BLaER1 treated with 17β-estradiol and CSF1 and Interleukin-3, amounts not matched to agents 10 nM and 100 nM (cell line): ENCODE data around the gene INPP5B.

Source experiments
- H3K27ac ChIP-seq, 11 experiments: shearing (Covaris generic); formaldehyde crosslinking; 2 replicates each; pipeline ENCODE4 v1.8.1; 2022
- H3K27me3 ChIP-seq, 11 experiments: shearing (Covaris generic); formaldehyde crosslinking; 2 replicates each; pipeline ENCODE4 v1.8.1; 2022
- H3K36me3 ChIP-seq, 11 experiments: shearing (Covaris generic); formaldehyde crosslinking; 2 replicates each; pipeline ENCODE4 v1.8.1; 2022
- H3K4me1 ChIP-seq, 10 experiments: shearing (Covaris generic); formaldehyde crosslinking; 2 replicates each; pipeline ENCODE4 v1.8.1; 2022
- H3K4me2 ChIP-seq, 11 experiments: shearing (Covaris generic); formaldehyde crosslinking; 2 replicates each; pipeline ENCODE4 v1.8.1; 2022
- H3K4me3 ChIP-seq, 10 experiments: shearing (Covaris generic); formaldehyde crosslinking; 2 replicates each; pipeline ENCODE4 v1.8.1; 2022
- H3K9ac ChIP-seq, 11 experiments: shearing (Covaris generic); formaldehyde crosslinking; 2 replicates each; pipeline ENCODE4 v1.8.1; 2022
- H3K9me3 ChIP-seq, 11 experiments: shearing (Covaris generic); formaldehyde crosslinking; replicated peaks in 1 of 11; 2 replicates each; pipeline ENCODE4 v1.8.1; 2022
- H4K20me1 ChIP-seq, 11 experiments: shearing (Covaris generic); formaldehyde crosslinking; 2 replicates each; pipeline ENCODE4 v1.8.1; 2022
- Cebpa-rat ChIP-seq, 11 experiments: shearing (Covaris generic); IDR thresholded peaks; 2 replicates each; pipeline ENCODE4 v1.8.1; 2022

The INPP5B gene

GRCh38 chr1:37872692-37873091, 74.2 kb downstream of the INPP5B start:
- Histone ChIP-seq H4K20me1 (no peaks in the 10 kb centered on the region; a peak in 1 of 22 replicates), H3K36me3 (peaks cover 87 to 100% (median 96%) of the 10 kb centered on the region in 11 experiments), H3K4me1 (peaks cover 0 to 7% (median 0%) of the 10 kb centered on the region in 10 experiments; a peak in 2 of 20 replicates), H3K9me3 (no peaks in the 10 kb centered on the region), H3K4me3 (no peak overlapping the region), H3K27ac (no peak overlapping the region), H3K9ac (no peak overlapping the region), H3K27me3 (no peaks in the 10 kb centered on the region), H3K4me2 (no peak overlapping the region)
- no peak for TF ChIP-seq Cebpa-rat (IDR thresholded peaks at IDR 0.05)

GRCh38 chr1:37868466-37868865, 78.4 kb downstream of the INPP5B start:
- Histone ChIP-seq H3K4me1 (no peaks in the 10 kb centered on the region), H4K20me1 (0 out of 22 replicates have a peak, but pooled peaks cover 0 to 4% (median 0%) of the 10 kb centered on the region in 11 experiments), H3K4me3 (no peak overlapping the region), H3K9me3 (no peaks in the 10 kb centered on the region), H3K27ac (no peak overlapping the region), H3K4me2 (no peak overlapping the region), H3K27me3 (no peaks in the 10 kb centered on the region), H3K36me3 (peaks cover 88 to 100% (median 95%) of the 10 kb centered on the region in 11 experiments), H3K9ac (no peak overlapping the region)
- TF ChIP-seq Cebpa-rat (IDR thresholded peaks at IDR 0.05): no peak

- H3K27ac ChIP-seq: no peak overlapping the region
- H3K36me3 ChIP-seq: peaks cover 86 to 100% (median 92%) of the 10 kb centered on the region in 11 experiments
- H3K4me3 ChIP-seq: no peak overlapping the region
- no peak overlapping the region for H3K9ac ChIP-seq
- H4K20me1 ChIP-seq: 0 out of 22 replicates have a peak, but pooled peaks cover 0 to 4% (median 0%) of the 10 kb centered on the region in 11 experiments
- no peak overlapping the region for H3K4me2 ChIP-seq
- TF ChIP-seq Cebpa-rat (IDR thresholded peaks at IDR 0.05): no peak
- H3K27me3 ChIP-seq: no peaks in the 10 kb centered on the region
- no peaks in the 10 kb centered on the region for H3K9me3 ChIP-seq
- no peaks in the 10 kb centered on the region for H3K4me1 ChIP-seq
Measured at GRCh38 chr1:37867784-37868183, 79.1 kb downstream of the INPP5B start.

- Histone ChIP-seq H3K27me3 (no peaks in the 10 kb centered on the region), H3K27ac (no peak overlapping the region), H3K9me3 (no peaks in the 10 kb centered on the region), H3K9ac (no peak overlapping the region), H4K20me1 (peaks cover 0 to 4% (median 0%) of the 10 kb centered on the region in 11 experiments; a peak in 1 of 22 replicates), H3K4me2 (no peak overlapping the region), H3K4me3 (no peak overlapping the region), H3K4me1 (no peaks in the 10 kb centered on the region), H3K36me3 (peaks cover 82 to 100% (median 92%) of the 10 kb centered on the region in 11 experiments)
- no peak for TF ChIP-seq Cebpa-rat (IDR thresholded peaks at IDR 0.05)
Measured at GRCh38 chr1:37866491-37866890, 80.4 kb downstream of the INPP5B start.

- Histone ChIP-seq H3K4me2 (no peak overlapping the region), H3K4me3 (no peak overlapping the region), H3K9me3 (no peaks in the 10 kb centered on the region), H3K36me3 (peaks cover 79 to 100% (median 90%) of the 10 kb centered on the region in 11 experiments), H3K27me3 (no peaks in the 10 kb centered on the region), H3K4me1 (peaks cover 2 to 5% (median 4%) of the 10 kb centered on the region in 10 experiments; a peak in 17 of 20 replicates), H3K27ac (no peak overlapping the region), H4K20me1 (peaks cover 0 to 4% (median 0%) of the 10 kb centered on the region in 11 experiments; a peak in 1 of 22 replicates), H3K9ac (no peak overlapping the region)
- TF ChIP-seq Cebpa-rat (IDR thresholded peaks at IDR 0.05): no peak
Measured at GRCh38 chr1:37865348-37866120, 81.3 kb downstream of the INPP5B start.

GRCh38 chr1:37862330-37862729, 84.5 kb downstream of the INPP5B start:
- Histone ChIP-seq H3K27ac (no peak overlapping the region), H3K4me2 (no peak overlapping the region), H3K9me3 (no peaks in the 10 kb centered on the region), H3K36me3 (peaks cover 53 to 72% (median 68%) of the 10 kb centered on the region in 11 experiments), H3K4me1 (peaks cover 18 to 24% (median 22%) of the 10 kb centered on the region in 10 experiments), H3K4me3 (no peak overlapping the region), H4K20me1 (peaks cover 0 to 19% (median 10%) of the 10 kb centered on the region in 11 experiments; a peak in 8 of 22 replicates), H3K9ac (peak overlapping the region in 1 of 11 experiments; percentile 15; a peak in 2 of 22 replicates), H3K27me3 (no peaks in the 10 kb centered on the region)
- TF ChIP-seq Cebpa-rat (IDR thresholded peaks at IDR 0.05): no peak

- H4K20me1 ChIP-seq: peaks cover 0 to 30% (median 11%) of the 10 kb centered on the region in 11 experiments; a peak in 8 of 22 replicates
- peaks cover 25 to 35% (median 31%) of the 10 kb centered on the region in 10 experiments for H3K4me1 ChIP-seq
- TF ChIP-seq Cebpa-rat (IDR thresholded peaks at IDR 0.05): no peak
- H3K36me3 ChIP-seq: peaks cover 53 to 72% (median 68%) of the 10 kb centered on the region in 11 experiments
- no peak overlapping the region for H3K4me3 ChIP-seq
- H3K4me2 ChIP-seq: no peak overlapping the region; a peak in 1 of 22 replicates
- H3K27me3 ChIP-seq: no peaks in the 10 kb centered on the region
- peak overlapping the region in 4 of 11 experiments; percentile 81 to 96 (median 95); a peak in 1 of 22 replicates for H3K9ac ChIP-seq
- H3K9me3 ChIP-seq: no peaks in the 10 kb centered on the region
- no peak overlapping the region for H3K27ac ChIP-seq
Measured at GRCh38 chr1:37861151-37861550, 85.7 kb downstream of the INPP5B start.

- Histone ChIP-seq H3K36me3 (peaks cover 53 to 72% (median 68%) of the 10 kb centered on the region in 11 experiments), H4K20me1 (peaks cover 0 to 39% (median 11%) of the 10 kb centered on the region in 11 experiments; a peak in 9 of 22 replicates), H3K27me3 (no peaks in the 10 kb centered on the region), H3K9me3 (no peaks in the 10 kb centered on the region), H3K9ac (peak overlapping the region; percentile 81 to 96 (median 91); a peak in 21 of 22 replicates), H3K27ac (peak overlapping the region in 10 of 11 experiments; percentile 84 to 98 (median 92); a peak in 18 of 22 replicates), H3K4me1 (peaks cover 26 to 43% (median 38%) of the 10 kb centered on the region in 10 experiments), H3K4me2 (peak overlapping the region; percentile 76 to 95 (median 87)), H3K4me3 (peak overlapping the region; percentile 82 to 98 (median 92); a peak in 19 of 20 replicates)
- no peak for TF ChIP-seq Cebpa-rat (IDR thresholded peaks at IDR 0.05)
Measured at GRCh38 chr1:37860346-37860666, 86.5 kb downstream of the INPP5B start.
